HEK293 (cell line): ENCODE data around the gene HRNR.

Experiments used
- CTCF ChIP-seq: fragments of 450-650 bp; formaldehyde crosslinking; IDR thresholded peaks from 2 replicates; pipeline ENCODE4 v1.5.1; 2016; ENCODE audit warnings: missing biosample characterization, missing genetic modification characterization
- GFI1B ChIP-seq: fragments of 450-650 bp; formaldehyde crosslinking; IDR thresholded peaks from 2 replicates; pipeline ENCODE4 v1.5.1; 2016; ENCODE audit warnings: missing biosample characterization, missing genetic modification characterization
- GLIS1 ChIP-seq: fragments of 450-650 bp; formaldehyde crosslinking; IDR thresholded peaks from 2 replicates; pipeline ENCODE4 v1.5.1; 2016; ENCODE audit warnings: missing biosample characterization, missing genetic modification characterization
- YY1 ChIP-seq: fragments of 450-650 bp; formaldehyde crosslinking; IDR thresholded peaks from 2 replicates; pipeline ENCODE4 v1.5.1; 2018; ENCODE audit warnings: missing biosample characterization, missing genetic modification characterization
- ZBTB7A ChIP-seq: fragments of 450-650 bp; formaldehyde crosslinking; IDR thresholded peaks from 2 replicates; pipeline ENCODE4 v1.5.1; 2016; ENCODE audit warnings: low read depth, missing biosample characterization, missing genetic modification characterization
- ZNF433 ChIP-seq: fragments of 450-650 bp; formaldehyde crosslinking; IDR thresholded peaks from 2 replicates; pipeline ENCODE4 v1.5.1; 2016; ENCODE audit warnings: missing biosample characterization, missing genetic modification characterization, low read depth

GRCh38 chr1:152168535-152168868 is 55.5 kb downstream of the HRNR start:
- no peak for TF ChIP-seq GLIS1 (tag by site-specific recombination)
- TF ChIP-seq ZNF433 (tag by site-specific recombination), result no peak
- TF ChIP-seq CTCF, result no peak
- no peak for TF ChIP-seq ZBTB7A (tag by site-specific recombination)
- no peak for TF ChIP-seq GFI1B
- no peak for TF ChIP-seq YY1 (tag by site-specific recombination)
